Measurements from ENCODE around the gene CD3G. TPM values are rescaled to one million over a fixed set of nuclear protein-coding genes. Genes with fewer than 3 reads are reported as not detected.

The CD3G gene
- total RNA-seq, 1 donor from 2014 or later, result not detected

GRCh38 chr11:118320515-118320914 lies 23.6 kb upstream of the CD3G start:
- DNase-seq (no peak), ATAC-seq (ENCODE audit: poor library complexity) (no peak)
- intact Hi-C loops (cut with DNase I), result no loop called here

GRCh38 chr11:118321386-118322082 lies 22.6 kb upstream of the CD3G start:
- ATAC-seq (ENCODE audit: poor library complexity) (peak; percentile 42), DNase-seq (no peak)
- intact Hi-C loops (cut with DNase I), result no loop called here

GRCh38 chr11:118322721-118323120 lies 21.4 kb upstream of the CD3G start:
- intact Hi-C loops (cut with DNase I), result no loop called here
- ATAC-seq (ENCODE audit: poor library complexity) (no peak), DNase-seq (no peak)

- ATAC-seq (ENCODE audit: poor library complexity) (no peak), DNase-seq (no peak)
- intact Hi-C loops (cut with DNase I), result no loop called here
Observed at GRCh38 chr11:118325283-118325682, 18.9 kb upstream of the CD3G start.

- no peak for ATAC-seq (ENCODE audit: poor library complexity)
- intact Hi-C loops (cut with DNase I), result no loop called here
- DNase-seq, result no peak
Observed at GRCh38 chr11:118328745-118329144, 15.4 kb upstream of the CD3G start.

- intact Hi-C loops (cut with DNase I), result no loop called here
- ATAC-seq (ENCODE audit: poor library complexity) (no peak), DNase-seq (no peak)
Observed at GRCh38 chr11:118334745-118335144, 9.4 kb upstream of the CD3G start.

GRCh38 chr11:118338637-118339061 lies 5.5 kb upstream of the CD3G start:
- intact Hi-C loops (cut with DNase I), result no loop called here
- DNase-seq, result no peak
- ATAC-seq (ENCODE audit: poor library complexity), result peak; percentile 38

GRCh38 chr11:118339281-118339961 lies 4.7 kb upstream of the CD3G start:
- no peak for DNase-seq
- ATAC-seq (ENCODE audit: poor library complexity), result no peak
- intact Hi-C loops (cut with DNase I), result no loop called here

GRCh38 chr11:118340449-118340848 lies 3.7 kb upstream of the CD3G start:
- ATAC-seq (ENCODE audit: poor library complexity), result no peak
- intact Hi-C loops (cut with DNase I), result no loop called here

GRCh38 chr11:118341261-118341660 lies 2.9 kb upstream of the CD3G start:
- DNase-seq, result no peak
- intact Hi-C loops (cut with DNase I), result no loop called here

More at GRCh38 chr11:118340449-118340848, 3.7 kb upstream of the CD3G start:
- no peak for DNase-seq

GRCh38 chr11:118341815-118342489 lies 2.2 kb upstream of the CD3G start:
- intact Hi-C loops (cut with DNase I), result no loop called here
- DNase-seq (no peak), ATAC-seq (ENCODE audit: poor library complexity) (no peak)

More at GRCh38 chr11:118341261-118341660, 2.9 kb upstream of the CD3G start:
- no peak for ATAC-seq (ENCODE audit: poor library complexity)

GRCh38 chr11:118342503-118343161 lies 1.5 kb upstream of the CD3G start, which contains the start of gene CD3D:
Gene CD3D, minus strand, starts transcription at chr11:118342705. Its CDS starts 98 bp downstream, at chr11:118342607.
- ATAC-seq (ENCODE audit: poor library complexity) (no peak), DNase-seq (no peak)
- intact Hi-C loops (cut with DNase I), result no loop called here

GRCh38 chr11:118343248-118343647 lies 896 bp upstream of the CD3G start:
- intact Hi-C loops (cut with DNase I), result no loop called here

GRCh38 chr11:118349475-118349874 lies 5.3 kb downstream of the CD3G start:
- intact Hi-C loops (cut with DNase I), result no loop called here
- DNase-seq (no peak), ATAC-seq (ENCODE audit: poor library complexity) (no peak)

More at GRCh38 chr11:118343248-118343647, 896 bp upstream of the CD3G start:
- ATAC-seq (ENCODE audit: poor library complexity) (no peak), DNase-seq (no peak)

- no peak for ATAC-seq (ENCODE audit: poor library complexity)
- intact Hi-C loops (cut with DNase I), result loop anchor here (5.0 kb wide), 2 partner anchors 56 to 156 kb away; no protein-coding TSS in a partner anchor
Observed at GRCh38 chr11:118353084-118353710, 9.1 kb downstream of the CD3G start.

GRCh38 chr11:118358071-118358470 lies 13.9 kb downstream of the CD3G start:
- no peak for DNase-seq
- ATAC-seq (ENCODE audit: poor library complexity), result no peak
- intact Hi-C loops (cut with DNase I), result no loop called here

More at GRCh38 chr11:118353084-118353710, 9.1 kb downstream of the CD3G start:
- no peak for DNase-seq

- DNase-seq (peak; percentile 98), ATAC-seq (ENCODE audit: poor library complexity) (peak; percentile 98)
- intact Hi-C loops (cut with DNase I), result no loop called here
Observed at GRCh38 chr11:118359295-118359958, 15.3 kb downstream of the CD3G start, which contains the start of gene UBE4A. Gene UBE4A, plus strand, starts transcription at chr11:118359600. Its CDS starts 5,481 bp downstream, at chr11:118365081.
